ENCODE results near the gene HES5.

The HES5 gene

GRCh38 chr1:2532485-2533160, 2.6 kb upstream of the HES5 start:
- TF ChIP-seq CREB1 (IDR thresholded peaks at IDR 0.05; ENCODE audit: low read depth) (no peak), TAF1 (IDR thresholded peaks at IDR 0.05; ENCODE audit: low read depth) (no peak), TCF12 (IDR thresholded peaks at IDR 0.05; ENCODE audit: low read depth) (no peak), ZBTB7A (IDR thresholded peaks at IDR 0.05; ENCODE audit: low read depth) (no peak), MAX (IDR thresholded peaks at IDR 0.05) (no peak), EGR1 (IDR thresholded peaks at IDR 0.05) (no peak), CEBPB (IDR thresholded peaks at IDR 0.05) (no peak), EP300 (IDR thresholded peaks at IDR 0.05; ENCODE audit: borderline replicate concordance) (no peak), YY1 (IDR thresholded peaks at IDR 0.05; ENCODE audit: low read depth) (no peak), FOXM1 (IDR thresholded peaks at IDR 0.05; ENCODE audit: borderline replicate concordance, low read depth) (no peak), USF1 (IDR thresholded peaks at IDR 0.05) (no peak), RAD21 (IDR thresholded peaks at IDR 0.05; ENCODE audit: low read depth) (no peak)

DNA sequence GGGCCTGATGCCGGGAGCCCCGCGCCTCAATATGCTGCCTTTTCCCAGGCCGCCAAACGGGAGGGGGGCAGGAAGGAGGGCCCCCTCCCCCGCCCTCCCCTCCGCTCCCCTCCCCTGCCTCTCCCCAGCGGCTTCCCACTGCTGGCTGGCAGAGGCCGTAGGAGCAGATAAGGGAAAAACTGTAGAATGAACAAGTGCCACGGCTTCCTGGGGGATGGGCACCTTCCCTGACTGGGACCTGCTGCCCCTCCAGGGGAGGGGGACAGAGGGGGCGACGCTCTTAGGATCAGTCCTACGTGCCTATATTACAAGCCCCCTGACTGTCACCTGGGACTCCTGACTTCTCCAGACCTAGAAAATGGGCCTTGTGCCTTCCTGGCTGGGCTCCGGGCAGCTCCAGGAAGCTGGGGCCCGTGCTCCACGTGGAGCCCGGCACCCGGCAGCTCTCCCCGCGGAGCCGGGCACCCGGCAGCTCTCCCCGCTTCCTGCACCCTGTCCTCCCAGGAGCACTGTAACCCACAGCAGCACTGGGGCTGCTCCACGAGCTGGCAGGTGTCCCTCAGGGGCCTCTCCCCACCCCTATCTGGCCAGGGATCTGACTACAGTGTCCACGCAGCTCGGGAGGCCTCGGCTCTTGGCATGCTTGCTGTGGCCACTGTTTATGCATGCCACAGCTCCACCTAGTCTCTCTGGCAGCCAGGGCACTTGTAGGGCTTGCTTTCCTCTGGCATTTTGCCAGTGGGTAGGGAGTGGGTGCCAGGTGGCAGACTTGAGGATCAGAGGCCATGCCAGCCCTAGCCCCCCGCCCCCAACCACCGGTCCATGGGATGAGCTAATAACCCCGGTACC, 674 bp upstream of the HES5 start:
- peak; percentile 31; the same call in 1 of the 2 replicates for TF ChIP-seq NFIC (IDR thresholded peaks at IDR 0.05)
- TF ChIP-seq YY1 (IDR thresholded peaks at IDR 0.05; ENCODE audit: low read depth): no peak

DNA sequence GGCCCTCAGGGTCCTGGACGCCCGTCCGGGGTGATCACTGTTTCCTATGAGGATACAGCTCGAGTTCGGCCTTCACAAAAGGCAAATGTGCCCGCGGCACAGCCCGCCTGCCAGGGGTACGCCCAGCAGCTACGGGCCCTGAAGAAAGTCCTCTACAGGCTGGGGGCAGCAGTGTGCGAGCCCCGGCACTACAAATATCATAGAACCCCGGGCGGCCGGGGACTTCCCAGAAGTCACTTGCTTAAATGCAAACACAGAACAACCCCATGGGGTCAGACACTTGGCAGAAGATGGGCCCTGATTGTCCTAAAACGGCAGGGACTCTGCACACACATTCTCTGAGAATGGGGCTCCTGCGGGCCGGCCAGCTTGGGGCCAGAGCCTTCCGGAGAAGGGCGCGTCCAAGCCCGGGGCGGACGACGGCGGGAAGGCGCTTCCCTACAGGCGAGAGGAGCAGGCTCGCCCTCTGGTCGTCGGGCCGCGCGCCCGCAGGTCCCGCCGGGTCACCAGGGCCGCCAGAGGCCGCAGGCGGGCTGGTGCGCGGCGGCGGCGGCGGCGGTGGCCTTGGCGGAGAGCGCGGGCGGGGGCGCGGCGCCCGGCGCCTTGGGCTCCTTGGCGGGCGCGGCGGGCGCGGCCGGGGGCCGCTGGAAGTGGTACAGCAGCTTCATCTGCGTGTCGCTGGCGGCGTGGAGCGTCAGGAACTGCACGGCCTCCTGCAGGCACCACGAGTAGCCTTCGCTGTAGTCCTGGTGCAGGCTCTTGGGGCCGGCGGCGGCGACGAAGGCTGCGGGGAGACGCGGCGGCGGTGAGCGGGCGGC, 888 bp downstream of the HES5 start:
- TF ChIP-seq TEAD4 (IDR thresholded peaks at IDR 0.05) (no peak), FOXM1 (IDR thresholded peaks at IDR 0.05; ENCODE audit: borderline replicate concordance, low read depth) (no peak), EP300 (IDR thresholded peaks at IDR 0.05; ENCODE audit: borderline replicate concordance) (no peak), TCF12 (IDR thresholded peaks at IDR 0.05; ENCODE audit: low read depth) (no peak), EGR1 (IDR thresholded peaks at IDR 0.05) (no peak), CEBPB (IDR thresholded peaks at IDR 0.05) (no peak), TAF1 (IDR thresholded peaks at IDR 0.05; ENCODE audit: low read depth) (no peak), USF1 (IDR thresholded peaks at IDR 0.05) (no peak), MAX (IDR thresholded peaks at IDR 0.05) (no peak), ZBTB7A (IDR thresholded peaks at IDR 0.05; ENCODE audit: low read depth) (no peak), YY1 (IDR thresholded peaks at IDR 0.05; ENCODE audit: low read depth) (no peak)
- TF ChIP-seq, protein P1, sequence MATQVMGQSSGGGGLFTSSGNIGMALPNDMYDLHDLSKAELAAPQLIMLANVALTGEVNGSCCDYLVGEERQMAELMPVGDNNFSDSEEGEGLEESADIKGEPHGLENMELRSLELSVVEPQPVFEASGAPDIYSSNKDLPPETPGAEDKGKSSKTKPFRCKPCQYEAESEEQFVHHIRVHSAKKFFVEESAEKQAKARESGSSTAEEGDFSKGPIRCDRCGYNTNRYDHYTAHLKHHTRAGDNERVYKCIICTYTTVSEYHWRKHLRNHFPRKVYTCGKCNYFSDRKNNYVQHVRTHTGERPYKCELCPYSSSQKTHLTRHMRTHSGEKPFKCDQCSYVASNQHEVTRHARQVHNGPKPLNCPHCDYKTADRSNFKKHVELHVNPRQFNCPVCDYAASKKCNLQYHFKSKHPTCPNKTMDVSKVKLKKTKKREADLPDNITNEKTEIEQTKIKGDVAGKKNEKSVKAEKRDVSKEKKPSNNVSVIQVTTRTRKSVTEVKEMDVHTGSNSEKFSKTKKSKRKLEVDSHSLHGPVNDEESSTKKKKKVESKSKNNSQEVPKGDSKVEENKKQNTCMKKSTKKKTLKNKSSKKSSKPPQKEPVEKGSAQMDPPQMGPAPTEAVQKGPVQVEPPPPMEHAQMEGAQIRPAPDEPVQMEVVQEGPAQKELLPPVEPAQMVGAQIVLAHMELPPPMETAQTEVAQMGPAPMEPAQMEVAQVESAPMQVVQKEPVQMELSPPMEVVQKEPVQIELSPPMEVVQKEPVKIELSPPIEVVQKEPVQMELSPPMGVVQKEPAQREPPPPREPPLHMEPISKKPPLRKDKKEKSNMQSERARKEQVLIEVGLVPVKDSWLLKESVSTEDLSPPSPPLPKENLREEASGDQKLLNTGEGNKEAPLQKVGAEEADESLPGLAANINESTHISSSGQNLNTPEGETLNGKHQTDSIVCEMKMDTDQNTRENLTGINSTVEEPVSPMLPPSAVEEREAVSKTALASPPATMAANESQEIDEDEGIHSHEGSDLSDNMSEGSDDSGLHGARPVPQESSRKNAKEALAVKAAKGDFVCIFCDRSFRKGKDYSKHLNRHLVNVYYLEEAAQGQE (IDR thresholded peaks at IDR 0.05; ENCODE audit: low read depth): no peak

GRCh38 chr1:2528611-2528965, 1.5 kb downstream of the HES5 start:
- TF ChIP-seq CEBPB (IDR thresholded peaks at IDR 0.05) (no peak), YY1 (IDR thresholded peaks at IDR 0.05; ENCODE audit: low read depth) (no peak), USF1 (IDR thresholded peaks at IDR 0.05) (no peak), ZBTB7A (IDR thresholded peaks at IDR 0.05; ENCODE audit: low read depth) (no peak), FOXM1 (IDR thresholded peaks at IDR 0.05; ENCODE audit: borderline replicate concordance, low read depth) (no peak), CREB1 (IDR thresholded peaks at IDR 0.05; ENCODE audit: low read depth) (no peak), MAX (IDR thresholded peaks at IDR 0.05) (no peak), TAF1 (IDR thresholded peaks at IDR 0.05; ENCODE audit: low read depth) (no peak), TEAD4 (IDR thresholded peaks at IDR 0.05) (no peak), EGR1 (IDR thresholded peaks at IDR 0.05) (no peak), NFIC (IDR thresholded peaks at IDR 0.05) (no peak), TCF12 (IDR thresholded peaks at IDR 0.05; ENCODE audit: low read depth) (no peak), RAD21 (IDR thresholded peaks at IDR 0.05; ENCODE audit: low read depth) (no peak)
- TF ChIP-seq, protein P1 (IDR thresholded peaks at IDR 0.05; ENCODE audit: low read depth): no peak
